GM19463 (cell line): ENCODE measurements around the gene SEC61B.
A peak's percentile ranks its signal among the peaks of the same experiment; 100 is the strongest.

ENCODE experiments used
- ATAC-seq: cut with Tn5 transposase; IDR thresholded peaks from one replicate; pipeline ENCODE4 v1.9.1; 2021; ENCODE audit warnings: mild to moderate bottlenecking, moderate library complexity; ENCODE audit not compliant: unreplicated experiment

SEC61B gene

DNA sequence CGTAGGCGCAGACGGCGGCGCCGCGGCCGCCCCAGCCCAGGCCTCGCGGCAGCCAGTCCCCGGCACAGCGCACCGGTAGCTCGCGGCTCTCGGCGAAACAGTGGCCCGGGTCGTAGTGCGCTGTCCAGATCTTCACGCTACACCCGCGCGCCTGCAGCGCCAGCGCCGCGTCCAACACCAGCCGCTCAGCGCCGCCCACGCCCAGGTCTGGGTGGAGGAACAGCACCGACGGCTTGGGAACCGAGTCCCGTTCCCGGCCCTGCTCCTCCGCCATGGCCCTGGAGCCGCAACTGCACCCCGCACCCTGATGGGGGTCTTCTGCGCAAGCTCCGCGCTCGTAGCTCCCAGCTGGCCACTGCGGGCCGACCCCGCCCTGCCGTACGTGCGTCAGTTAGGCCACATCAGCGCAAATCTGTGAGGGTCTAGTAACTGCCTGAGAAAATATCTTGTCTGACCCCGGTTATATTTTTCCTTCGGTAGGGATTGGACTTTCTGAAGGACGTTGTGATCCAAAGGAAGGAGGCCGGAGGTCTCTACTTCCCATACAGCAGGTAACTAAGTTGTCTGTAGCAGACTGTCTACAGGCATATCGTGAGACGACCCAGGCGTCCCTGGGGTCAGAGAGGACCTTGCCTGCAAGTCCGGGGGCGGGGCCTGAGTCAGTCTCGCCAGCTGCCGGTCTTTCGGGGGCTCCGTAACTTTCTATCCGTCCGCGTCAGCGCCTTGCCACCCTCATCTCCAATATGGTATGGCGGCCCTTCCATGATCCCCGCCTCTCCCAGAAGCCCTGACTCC is at the start of gene SEC61B, which contains the start of gene ALG2:
TSS of gene SEC61B (plus strand) at position 662 of the 795 bp plus-strand sequence. CDS start at position 744, 82 bp downstream.
TSS of gene ALG2 (minus strand) at position 322 of the 795 bp plus-strand sequence. CDS start at position 274, 48 bp downstream.
- ATAC-seq = peak; percentile 91

DNA sequence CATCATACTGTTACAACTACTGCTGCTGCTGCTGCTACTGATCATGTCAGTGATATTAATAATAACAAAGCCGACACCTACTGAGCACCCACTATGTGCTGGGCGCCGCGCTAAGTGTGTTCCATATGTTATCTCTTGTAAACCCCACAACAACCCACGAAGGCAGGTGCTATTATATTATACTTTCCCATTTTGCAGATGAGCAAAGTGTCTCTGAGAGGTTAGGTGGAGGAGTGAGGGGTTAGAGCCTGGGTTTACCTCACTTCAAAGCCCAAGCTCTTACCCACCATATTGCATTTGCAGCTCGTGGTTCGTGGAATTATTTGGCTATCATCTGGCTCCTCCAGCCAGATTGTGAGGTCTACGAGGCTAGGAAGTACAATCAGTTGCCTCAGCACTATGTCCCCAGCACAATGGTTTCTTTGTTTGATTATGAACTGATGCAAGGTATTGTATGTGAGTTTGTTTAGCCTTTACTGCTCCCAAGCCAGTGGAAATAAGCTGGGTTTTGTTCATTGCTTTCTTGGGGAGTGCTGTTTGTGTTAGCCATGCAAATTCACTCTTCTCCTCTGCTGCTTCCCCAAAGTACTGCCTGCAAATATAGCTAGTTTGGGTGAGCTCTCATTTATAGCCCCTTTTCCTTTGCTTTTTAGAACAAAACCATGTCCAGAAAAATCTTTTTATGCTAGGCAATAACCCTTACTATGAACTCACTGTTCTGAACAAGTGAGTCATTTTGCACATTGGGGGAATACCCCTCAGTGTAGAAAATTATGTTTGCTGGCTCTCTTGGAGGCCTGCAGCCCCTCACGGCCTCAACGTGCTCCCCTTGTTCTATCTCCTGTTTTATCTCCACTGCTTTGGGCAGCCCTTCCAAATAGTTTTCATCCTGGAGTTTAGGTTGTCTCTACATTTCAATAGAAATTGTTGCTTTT is 48.2 kb upstream of the SEC61B start:
- peak; percentile 73 for ATAC-seq

DNA sequence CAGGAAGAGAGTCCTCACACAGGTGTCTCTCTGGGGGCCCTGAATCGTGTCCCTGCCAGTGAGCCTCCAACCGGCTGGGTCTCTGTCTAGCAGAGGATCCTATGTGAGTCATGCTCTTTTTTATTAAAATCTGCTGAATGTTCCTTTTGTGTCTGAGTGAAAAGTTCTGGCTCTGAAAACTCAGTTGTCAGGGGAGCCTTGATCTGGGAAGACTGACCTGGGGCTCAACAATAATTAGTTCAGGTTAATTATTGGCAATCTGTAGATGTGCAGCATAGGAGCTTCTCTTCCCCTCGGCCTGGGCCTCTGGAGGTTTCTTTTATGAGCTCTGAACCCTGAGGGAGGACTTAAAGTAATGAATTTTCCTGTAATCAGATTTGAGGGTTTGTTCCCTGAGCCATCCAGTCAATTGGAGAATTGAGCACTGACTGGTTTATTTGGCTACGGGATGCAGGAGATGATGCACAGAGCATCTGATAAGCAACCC is 45.5 kb upstream of the SEC61B start:
- ATAC-seq = no peak

DNA sequence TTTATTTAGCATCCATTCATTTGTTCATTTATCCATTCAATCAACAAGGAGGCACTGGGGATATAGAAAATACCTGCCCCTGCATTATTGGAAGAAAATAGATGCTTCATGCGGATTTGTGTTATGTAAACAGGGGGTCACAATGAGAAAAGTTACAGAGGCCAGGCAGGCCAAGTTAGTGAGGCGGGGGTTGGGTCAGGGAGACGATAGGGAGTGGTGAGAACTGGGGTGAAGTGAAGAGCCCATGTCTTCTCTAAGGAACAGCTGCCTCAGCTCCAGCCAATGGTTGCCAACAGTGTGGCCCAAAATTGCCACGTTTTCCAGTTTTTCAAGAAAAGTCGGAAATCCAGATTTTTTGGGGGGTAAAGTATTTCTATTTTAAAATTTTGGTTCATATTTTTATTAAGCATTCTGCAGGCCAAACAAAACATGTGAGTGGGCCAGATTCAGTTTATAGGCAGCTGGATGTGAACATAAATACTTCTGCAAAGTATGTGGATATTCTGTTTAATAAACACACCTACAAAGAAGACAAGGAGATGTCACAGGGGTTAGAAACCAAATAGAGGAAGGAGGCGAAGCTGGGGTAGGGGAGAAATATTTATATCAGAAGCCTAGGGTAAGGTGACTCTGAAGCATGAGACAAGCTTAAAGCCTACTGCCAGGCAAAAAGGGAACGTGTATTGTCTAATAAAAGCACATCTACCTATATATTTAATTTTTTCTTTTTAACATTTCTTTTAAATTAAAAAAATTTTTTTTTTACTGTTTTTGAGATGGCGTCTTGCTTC is 44.3 kb upstream of the SEC61B start:
- ATAC-seq = no peak

DNA sequence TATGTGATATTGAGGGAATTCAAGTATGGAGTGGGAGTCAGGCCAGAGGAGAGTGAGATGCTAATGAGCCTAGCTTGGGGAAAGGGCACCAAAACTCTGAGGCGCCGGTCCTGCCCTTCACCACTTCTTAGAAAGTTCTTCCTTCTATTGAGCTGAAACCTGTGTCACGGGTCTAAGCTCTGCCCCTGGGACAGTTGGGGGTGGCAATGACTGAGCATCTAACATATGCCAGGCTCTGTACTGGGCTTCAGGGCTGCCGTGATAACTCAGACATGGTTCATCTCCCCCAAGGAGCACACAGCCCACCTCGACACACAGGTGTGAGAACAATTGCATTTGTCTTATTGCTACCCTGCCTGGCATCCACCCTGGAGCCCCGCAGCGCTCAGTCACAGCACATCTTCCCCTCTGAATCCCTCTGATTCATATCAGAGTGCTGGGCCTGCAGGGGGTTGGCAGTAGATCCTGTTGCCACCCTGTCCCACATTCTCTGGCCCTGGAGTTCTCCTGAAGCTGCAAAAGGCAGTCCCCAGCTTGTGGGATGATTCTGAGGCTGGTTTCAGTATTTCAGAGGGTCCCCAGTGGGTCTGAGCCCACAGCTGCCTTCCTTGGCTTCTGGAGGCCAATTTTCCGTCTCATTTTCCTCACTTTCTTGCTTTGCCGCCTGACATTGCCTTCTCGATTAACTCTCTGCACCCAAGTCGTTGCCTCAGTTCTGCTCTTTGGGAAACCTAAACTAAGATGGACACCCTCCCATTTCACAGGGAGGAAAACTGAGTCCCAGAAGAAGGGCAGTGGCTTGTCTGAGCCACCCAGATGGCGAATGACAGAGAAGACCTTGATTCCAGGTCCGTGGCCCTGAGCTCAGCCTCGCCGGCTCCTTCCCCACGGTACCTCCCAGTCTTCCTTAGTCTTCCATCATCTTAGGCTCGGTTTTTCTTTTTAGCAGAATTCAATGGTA is 42.9 kb upstream of the SEC61B start:
- ATAC-seq = no peak

DNA sequence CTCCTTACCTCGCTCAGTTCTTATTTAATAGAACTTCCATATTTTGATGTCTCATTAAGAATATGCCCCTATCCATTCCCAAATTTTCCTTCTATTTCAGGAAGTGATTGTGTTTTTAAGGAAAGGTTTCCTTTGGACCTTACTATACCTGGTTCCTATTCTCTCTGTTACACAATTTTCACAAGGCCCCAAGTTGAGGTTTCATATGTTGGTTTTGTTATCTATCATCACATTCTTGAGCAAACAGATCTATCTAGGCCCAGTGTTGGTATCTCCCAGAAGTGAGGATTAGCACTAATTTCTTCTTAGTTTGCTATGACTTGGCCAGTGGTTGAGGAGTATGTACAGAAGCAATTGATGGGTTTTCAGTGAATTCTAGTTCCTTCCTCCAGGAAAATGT is 41.9 kb upstream of the SEC61B start:
- ATAC-seq = peak; percentile 43

DNA sequence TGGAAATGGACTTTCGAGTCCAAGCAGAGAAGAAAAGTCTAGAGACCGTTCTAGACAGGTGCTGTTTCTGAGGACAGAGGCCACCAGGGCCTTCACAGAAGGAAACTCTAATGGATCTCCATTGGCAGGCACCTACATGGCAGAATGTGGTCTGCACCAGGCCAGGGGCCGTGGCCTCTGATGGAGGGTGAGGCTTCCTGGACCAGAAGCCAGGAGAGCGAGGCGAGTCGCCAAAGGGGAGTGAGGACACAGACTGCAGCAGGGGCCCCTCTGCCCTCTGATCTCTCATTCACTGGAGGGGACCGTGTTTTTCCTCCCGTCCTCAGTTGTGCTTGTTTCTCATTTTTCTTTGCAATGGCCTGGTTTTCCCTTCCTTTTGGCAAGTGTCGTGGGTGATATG is 41.4 kb upstream of the SEC61B start:
- ATAC-seq = no peak

DNA sequence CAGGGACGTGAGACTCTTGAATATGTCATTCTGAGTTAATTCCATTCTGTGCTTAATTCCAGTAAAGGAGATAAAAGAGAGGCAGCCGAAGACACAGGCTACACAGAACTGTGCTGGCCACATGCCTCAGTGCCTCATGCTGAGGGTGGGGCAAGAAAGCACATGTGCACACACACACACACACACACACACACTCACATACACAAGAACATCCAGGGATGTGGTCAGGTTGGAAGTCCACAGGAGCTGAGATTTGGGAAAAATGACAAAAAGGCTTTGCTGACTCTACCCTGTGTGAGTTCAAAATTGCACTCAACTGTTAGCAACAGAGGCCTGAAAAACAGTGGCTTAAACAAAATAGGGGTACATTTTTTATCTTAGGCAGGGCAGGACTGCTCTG is 40.9 kb upstream of the SEC61B start:
- no peak for ATAC-seq

DNA sequence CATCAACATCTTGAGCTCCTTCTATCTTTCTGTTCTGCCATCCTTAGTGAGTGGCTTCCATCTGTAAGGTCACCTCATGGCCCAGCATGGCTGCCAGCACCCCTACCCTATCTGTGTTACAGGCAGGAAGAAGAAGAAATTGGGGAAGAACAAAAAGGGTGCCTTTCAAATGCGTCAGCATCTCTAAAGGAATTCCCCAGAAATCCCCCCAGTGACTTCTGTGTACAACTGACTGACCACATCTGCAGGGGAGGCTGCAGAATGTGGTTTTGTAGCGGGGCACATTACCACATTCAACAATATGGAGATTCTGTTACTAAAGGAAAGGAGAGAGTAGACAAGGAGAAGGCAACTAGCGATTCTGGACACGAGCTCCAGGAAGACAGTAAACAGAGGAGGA is 40.5 kb upstream of the SEC61B start:
- peak; percentile 43 for ATAC-seq

DNA sequence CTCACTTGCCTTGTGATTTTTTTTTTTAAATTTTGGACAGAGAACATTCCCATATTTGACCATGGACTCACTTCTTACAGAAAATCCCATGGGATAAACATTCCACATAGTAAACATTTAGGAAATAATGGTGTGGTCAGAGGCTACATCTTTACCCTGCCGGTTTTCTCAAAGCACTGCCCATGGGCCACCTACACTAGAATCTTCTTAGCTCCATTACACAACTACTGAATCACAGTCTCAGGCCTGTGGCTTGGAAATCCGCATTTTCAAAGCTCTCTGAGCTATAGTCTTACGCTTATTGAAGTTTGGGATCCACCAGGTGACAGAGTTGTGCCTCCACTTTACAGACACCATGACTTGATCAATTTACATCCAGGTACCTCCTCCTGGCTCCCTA is 39.7 kb upstream of the SEC61B start:
- no peak for ATAC-seq

DNA sequence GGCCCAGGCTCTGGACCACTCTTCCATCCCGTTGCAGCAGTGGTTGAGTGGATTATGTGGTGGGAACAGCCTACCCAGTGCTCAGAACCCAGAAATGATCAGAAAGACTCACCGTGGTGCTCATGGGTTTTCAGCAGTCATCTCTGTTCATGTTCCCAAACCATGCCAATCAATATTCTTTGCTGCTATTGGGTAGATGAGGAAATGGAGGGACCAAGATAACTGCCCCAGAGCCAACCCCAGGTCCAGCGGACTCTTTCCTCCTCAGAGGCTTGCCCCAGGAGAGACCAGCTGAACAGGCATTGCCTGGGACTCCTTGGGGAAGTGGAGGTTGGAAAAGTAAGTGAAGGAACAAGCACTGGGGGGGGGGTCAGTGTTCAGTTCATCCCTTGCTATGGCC is 38.5 kb upstream of the SEC61B start:
- ATAC-seq = no peak

DNA sequence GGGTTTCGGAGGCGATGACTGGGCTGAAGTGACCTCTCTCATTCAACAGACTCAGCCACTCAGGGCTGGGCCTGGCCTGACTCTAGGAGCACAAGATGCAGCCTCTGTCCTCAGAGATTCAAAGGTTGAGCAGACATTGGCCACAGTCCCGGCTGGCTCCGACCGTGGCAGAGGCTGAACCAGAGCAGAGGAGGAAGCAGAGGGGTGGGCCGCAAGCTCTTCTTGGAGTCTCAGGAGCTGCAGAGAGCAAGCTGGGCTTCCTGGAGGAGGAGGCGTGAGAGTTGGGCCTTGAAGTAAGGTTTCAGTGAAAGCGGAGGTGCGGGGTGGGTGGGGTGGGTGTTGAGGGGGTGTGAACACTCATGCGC is 38.0 kb upstream of the SEC61B start:
- ATAC-seq = no peak

DNA sequence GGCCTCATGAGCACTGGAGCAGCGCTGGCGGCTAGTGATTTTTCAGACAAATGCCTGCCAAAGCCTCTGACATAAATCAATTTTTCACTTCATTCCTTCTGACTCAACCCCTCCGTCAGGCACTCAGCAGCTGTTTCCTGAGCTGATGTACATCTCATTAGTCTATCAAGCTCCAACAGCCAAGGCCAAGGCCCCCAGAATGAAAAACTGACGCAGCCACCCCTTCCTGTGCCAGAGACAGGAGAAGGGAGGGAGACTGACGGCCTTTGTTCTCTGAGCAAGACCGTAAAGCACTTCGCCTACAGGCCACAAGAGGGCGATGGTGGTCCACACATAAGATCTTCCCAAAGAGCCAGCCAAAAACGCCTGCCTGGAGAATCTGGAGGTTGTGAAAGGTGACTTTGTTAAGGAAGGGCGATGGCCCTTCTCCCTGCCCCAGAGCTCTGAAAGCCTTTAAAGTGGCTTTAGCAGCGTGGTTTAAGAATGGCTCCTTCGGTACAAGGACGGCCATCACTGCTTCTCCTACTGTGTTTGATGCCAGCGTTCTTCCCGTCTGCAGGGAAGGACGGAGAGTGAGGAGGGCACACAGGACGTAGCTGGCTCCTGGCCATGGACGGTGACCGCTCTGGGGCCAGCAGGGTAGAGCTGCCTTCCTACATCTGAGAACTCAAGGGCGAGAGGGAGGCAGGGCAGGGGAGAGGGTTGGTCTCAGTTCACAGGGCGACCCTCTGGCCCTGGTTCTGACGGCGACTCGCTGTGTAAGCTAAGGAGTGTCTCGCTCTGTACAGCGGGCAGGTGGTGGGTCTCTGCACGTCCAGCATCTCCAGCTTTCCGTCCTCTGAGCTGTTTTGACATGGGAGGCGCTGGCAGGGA is 37.4 kb upstream of the SEC61B start:
- ATAC-seq = peak; percentile 42

DNA sequence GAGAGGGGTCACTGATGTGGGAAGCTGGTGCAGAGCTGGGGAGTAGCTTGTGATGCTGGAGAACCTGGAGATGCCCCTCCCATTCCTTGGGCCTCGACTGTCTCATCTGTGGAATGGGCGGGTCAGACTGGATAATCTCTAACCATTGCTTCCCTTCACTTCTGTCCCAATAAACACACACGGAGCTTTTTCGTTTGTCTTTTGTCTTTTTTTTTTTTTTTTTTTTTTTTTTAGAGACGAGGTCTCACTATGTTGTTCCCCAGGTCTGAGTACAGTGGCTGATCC is 36.8 kb upstream of the SEC61B start:
- no peak for ATAC-seq

DNA sequence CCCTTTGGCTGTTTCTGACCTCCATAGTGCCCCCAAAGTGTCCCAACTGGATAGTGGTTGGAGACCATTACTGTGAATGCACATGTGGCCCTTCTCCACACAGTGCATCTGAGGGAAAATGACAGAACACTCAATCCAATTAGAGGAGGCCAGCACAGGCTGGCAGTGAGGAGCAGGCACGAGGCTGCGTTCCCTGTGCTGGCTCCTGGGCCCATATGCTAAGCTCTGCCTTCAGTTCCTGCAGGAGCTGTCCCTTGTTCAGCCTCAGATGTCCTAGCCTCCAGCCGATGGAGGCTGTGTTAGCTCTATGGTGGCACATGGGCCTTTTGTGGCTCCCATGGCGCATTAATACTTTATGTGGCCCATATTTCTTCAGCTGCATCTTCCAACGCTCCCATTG is 36.1 kb upstream of the SEC61B start:
- no peak for ATAC-seq

DNA sequence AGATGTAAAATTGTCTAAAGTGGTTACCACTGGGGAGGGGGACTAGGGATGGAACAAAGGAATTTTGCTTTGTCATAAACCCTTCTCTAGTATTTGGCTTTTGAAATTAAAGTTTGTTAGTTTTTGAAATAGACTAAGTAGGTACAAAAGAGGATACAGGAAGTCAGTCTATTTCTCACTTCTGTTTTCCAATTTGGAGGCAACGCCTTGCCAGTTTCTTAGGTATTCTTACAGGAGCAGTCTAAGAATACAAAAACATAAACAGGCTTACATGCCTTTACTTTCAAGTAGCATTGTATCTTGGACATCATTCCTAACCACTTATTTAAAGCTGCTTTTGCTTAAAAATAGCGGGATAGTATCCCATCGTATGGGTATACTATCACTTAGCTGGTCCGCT is 34.8 kb upstream of the SEC61B start:
- no peak for ATAC-seq

DNA sequence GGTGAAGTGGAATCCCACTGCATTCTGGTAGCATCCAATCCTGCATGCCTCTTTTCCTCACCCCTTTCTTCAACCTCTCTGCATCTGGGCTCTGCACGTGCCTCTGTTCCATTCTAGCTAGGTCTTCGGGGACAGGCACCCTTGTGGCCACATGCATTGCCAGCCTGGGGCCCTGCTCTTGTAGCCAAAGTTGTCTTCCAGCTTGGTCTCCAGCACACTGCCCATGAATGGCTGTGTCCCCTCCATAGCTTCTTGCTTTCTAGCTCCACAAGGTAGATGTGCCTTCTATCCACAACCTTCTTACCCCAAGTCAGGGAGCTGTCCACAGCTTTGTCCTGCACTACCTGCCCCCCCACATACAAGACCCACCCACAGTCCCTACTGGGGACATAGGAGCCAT is 32.9 kb upstream of the SEC61B start:
- no peak for ATAC-seq

DNA sequence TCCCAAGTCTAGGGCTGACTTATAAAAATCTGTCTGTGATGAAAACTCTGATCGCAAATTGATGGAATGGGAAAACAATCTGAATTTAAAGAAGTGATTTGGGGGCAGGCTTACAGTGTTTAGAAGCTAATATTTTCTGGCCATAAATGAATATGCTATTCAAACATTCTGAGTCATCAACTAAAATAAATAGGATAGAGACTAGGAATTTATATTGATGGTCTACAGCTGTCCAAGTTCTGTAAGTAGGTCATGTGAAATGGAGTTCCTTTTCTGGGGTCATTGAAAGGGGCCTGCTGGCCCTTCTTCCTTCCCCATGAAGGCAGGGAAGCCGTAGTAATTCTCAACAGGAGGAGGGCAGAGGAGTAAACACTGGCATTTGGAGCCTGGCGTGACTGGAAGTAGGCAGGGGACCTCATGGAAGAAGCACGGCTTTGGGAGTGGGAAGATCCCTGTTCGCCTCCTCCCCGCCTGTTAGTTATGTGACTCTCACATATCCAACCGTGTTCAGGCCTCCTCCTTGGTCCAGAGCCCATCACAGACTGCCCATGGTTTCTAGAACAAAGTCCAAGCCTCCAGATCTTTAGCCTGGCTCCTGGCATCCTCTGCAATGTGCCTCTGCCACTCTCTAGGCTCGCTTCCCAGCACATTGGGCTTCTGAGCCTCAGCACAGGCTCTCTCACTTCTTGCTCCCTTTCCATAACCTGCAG is 32.0 kb upstream of the SEC61B start:
- no peak for ATAC-seq
